HG03432 (cell line): ENCODE measurements around the gene TTC9B.
"Not testable (repeated sequence)": the region's sequence is repeated elsewhere in the genome, so short reads cannot be mapped to it uniquely, and the experiment has no call there.

Experiments used
- ATAC-seq: cut with Tn5 transposase; IDR thresholded peaks from one replicate; pipeline ENCODE4 v1.9.1; 2021; ENCODE audit warnings: mild to moderate bottlenecking, moderate library complexity; ENCODE audit not compliant: unreplicated experiment

Gene TTC9B

DNA sequence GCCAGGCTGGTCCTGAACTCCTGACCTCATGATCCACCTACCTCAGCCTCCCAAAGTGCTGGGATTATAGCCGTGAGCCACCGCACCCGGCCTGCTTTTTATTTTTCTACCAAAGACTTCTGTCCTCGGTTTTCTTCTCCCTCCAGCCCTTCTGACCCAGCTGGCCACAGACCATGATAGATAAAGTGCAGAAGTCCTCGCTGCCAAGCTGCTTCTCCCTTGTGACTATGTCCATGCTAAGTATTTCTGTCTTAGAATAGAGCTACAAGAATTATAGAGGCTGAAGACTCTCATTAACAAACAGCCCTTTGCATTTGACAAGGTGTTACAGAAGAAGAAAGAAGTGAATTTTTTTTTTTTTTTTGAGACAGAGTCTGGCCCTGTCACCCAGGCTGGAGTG lies 42.4 kb downstream of the TTC9B start:
- ATAC-seq = no peak

GRCh38 chr19:40174092-40174491 lies 44.1 kb downstream of the TTC9B start:
- ATAC-seq = no peak

DNA sequence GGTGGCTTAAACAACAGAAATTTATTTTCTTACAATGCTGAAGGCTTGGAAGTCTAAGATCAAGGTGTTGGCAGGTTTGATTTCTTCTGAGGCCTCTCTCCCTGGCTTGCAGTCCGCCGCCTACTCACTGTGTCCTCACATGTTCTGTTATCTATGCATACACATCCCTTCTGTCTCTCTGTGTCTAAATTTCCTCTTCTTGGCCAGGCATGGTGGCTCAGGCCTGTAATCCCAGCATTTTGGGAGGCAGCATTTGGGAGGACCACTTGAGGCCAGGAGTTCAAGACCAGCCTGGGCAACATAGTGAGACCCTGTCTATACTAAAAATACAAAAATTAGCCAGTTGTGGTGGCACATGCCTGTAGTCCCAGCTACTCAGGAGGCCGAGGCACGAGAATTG lies 46.9 kb downstream of the TTC9B start:
- not testable (repeated sequence) for ATAC-seq

GRCh38 chr19:40170303-40170989 lies 47.7 kb downstream of the TTC9B start:
- not testable (repeated sequence) for ATAC-seq

- ATAC-seq = not testable (repeated sequence)
Observed at GRCh38 chr19:40169482-40170302, 48.5 kb downstream of the TTC9B start.
